Progenitor cell of endocrine pancreas (in vitro differentiated cells): ENCODE data around the gene GALNT9. TPM values are rescaled to one million over a fixed set of nuclear protein-coding genes. Genes with fewer than 3 reads are reported as not detected.

Experiments used
- DNase-seq: peaks from one replicate; pipeline ENCODE4 v3.0.0; 2021; ENCODE audit warnings: low spot score; ENCODE audit not compliant: unreplicated experiment
- H3K27ac Mint-ChIP-seq: 2 replicates; pipeline ENCODE4 v1.8.0; 2021; ENCODE audit warnings: mild to moderate bottlenecking, moderate library complexity, mixed read lengths
- H3K27me3 Mint-ChIP-seq: 2 replicates; pipeline ENCODE4 v1.8.0; 2021; ENCODE audit warnings: mixed read lengths
- H3K36me3 Mint-ChIP-seq: 2 replicates; pipeline ENCODE4 v1.8.0; 2022; ENCODE audit warnings: mixed read lengths; ENCODE audit not compliant: insufficient read depth
- H3K4me1 Mint-ChIP-seq: 2 replicates; pipeline ENCODE4 v1.8.0; 2021; ENCODE audit warnings: low read depth, mixed read lengths
- H3K4me3 Mint-ChIP-seq: 2 replicates; pipeline ENCODE4 v1.8.0; 2021; ENCODE audit warnings: low read depth, mild to moderate bottlenecking, moderate library complexity, mixed read lengths
- H3K9me3 Mint-ChIP-seq: 2 replicates; pipeline ENCODE4 v1.8.0; 2021; ENCODE audit warnings: low read depth, mixed read lengths
- CTCF ChIP-seq: fragments of 200-600 bp; sonication (generic); IDR thresholded peaks from one replicate; pipeline ENCODE4 v1.5.0; 2021; ENCODE audit warnings: antibody characterized with exemption, mild to moderate bottlenecking; ENCODE audit not compliant: unreplicated experiment
- total RNA-seq: library from RNA; stranded (reverse); gene quantifications from 2 replicates; pipeline ENCODE4 v1.2.1, GENCODE V29; 2021

GALNT9 gene
- total RNA-seq, 1 donor from 2014 or later: 0.36 TPM

GRCh38 chr12:132270516-132270915 lies 58.9 kb downstream of the GALNT9 start:
- TF ChIP-seq CTCF: no peak
- Mint-ChIP-seq H3K27ac (no peak overlapping the region), H3K27me3 (peaks cover 63% of the 10 kb centered on the region), H3K36me3 (no peaks in the 10 kb centered on the region), H3K9me3 (no peaks in the 10 kb centered on the region), H3K4me1 (peaks cover 4% of the 10 kb centered on the region), H3K4me3 (no peak overlapping the region)
- DNase-seq: no peak

- Mint-ChIP-seq H3K36me3 (no peaks in the 10 kb centered on the region), H3K27ac (no peak overlapping the region), H3K4me3 (no peak overlapping the region), H3K9me3 (no peaks in the 10 kb centered on the region), H3K27me3 (peaks cover 62% of the 10 kb centered on the region), H3K4me1 (peaks cover 4% of the 10 kb centered on the region)
- TF ChIP-seq CTCF: no peak
- no peak for DNase-seq
Observed at GRCh38 chr12:132269271-132269968, 60.0 kb downstream of the GALNT9 start.

GRCh38 chr12:132268674-132269073 lies 60.7 kb downstream of the GALNT9 start:
- DNase-seq: no peak
- H3K9me3 Mint-ChIP-seq: no peaks in the 10 kb centered on the region
- H3K4me1 Mint-ChIP-seq: peaks cover 4% of the 10 kb centered on the region
- no peak overlapping the region for H3K4me3 Mint-ChIP-seq
- peaks cover 61% of the 10 kb centered on the region for H3K27me3 Mint-ChIP-seq
- TF ChIP-seq CTCF: no peak
- no peak overlapping the region for H3K27ac Mint-ChIP-seq
- H3K36me3 Mint-ChIP-seq: no peaks in the 10 kb centered on the region

GRCh38 chr12:132267873-132268272 lies 61.5 kb downstream of the GALNT9 start:
- Mint-ChIP-seq H3K4me3 (no peak overlapping the region), H3K27me3 (peaks cover 62% of the 10 kb centered on the region), H3K4me1 (peaks cover 4% of the 10 kb centered on the region), H3K9me3 (no peaks in the 10 kb centered on the region), H3K27ac (no peak overlapping the region), H3K36me3 (no peaks in the 10 kb centered on the region)
- TF ChIP-seq CTCF: no peak
- DNase-seq: no peak

- peaks cover 4% of the 10 kb centered on the region for H3K4me1 Mint-ChIP-seq
- no peak overlapping the region for H3K4me3 Mint-ChIP-seq
- no peak overlapping the region for H3K27ac Mint-ChIP-seq
- H3K9me3 Mint-ChIP-seq: no peaks in the 10 kb centered on the region
- H3K36me3 Mint-ChIP-seq: no peaks in the 10 kb centered on the region
- DNase-seq: no peak
- no peak for TF ChIP-seq CTCF
- H3K27me3 Mint-ChIP-seq: peaks cover 58% of the 10 kb centered on the region
Observed at GRCh38 chr12:132266802-132267201, 62.6 kb downstream of the GALNT9 start.
